ENCODE data around the gene MED4. TPM values are rescaled to one million over a fixed set of nuclear protein-coding genes. Genes with fewer than 3 reads are reported as not detected.

MED4 gene
- total RNA-seq, 1 experiment from 2014 or later: 37.9 TPM

DNA sequence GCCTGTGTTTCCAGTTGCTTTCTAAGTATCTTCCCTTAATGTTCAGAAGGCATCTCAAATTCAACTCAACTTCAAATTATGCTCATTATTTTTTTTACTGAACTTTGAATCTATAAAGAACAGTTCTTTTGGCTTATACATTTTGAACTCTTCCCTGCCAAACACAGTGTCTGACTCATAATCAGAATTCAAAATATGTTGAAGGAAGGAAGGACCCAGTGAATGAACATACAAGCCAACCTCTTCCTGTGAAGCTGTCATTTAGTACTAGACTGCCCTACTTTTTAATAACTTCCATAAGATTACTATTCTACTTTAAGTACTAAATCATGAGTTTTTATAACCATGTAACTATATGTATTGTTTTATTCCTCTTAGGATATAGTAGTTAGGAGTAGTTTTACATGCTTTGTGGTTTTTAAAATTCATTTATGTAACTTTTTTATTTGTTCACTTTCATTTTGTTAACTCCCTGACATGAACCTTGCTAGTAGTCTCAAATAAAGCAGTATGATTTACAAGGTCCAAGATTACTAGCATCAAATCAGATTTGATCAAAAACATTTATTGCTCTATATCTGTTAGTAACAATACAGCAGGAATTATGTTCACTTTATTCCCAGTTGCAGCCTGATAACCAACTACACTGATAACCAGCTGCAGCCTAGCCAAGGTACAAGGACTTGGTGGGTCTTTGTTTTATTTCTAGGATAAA lies 51.0 kb downstream of the MED4 start:
- in situ Hi-C loops (cut with HindIII; ENCODE audit: low sequenced_read_pairs): no loop called here
- no peak for DNase-seq (ENCODE audit: low spot score)

GRCh38 chr13:48042894-48043293 lies 52.0 kb downstream of the MED4 start:
- in situ Hi-C loops (cut with HindIII; ENCODE audit: low sequenced_read_pairs): no loop called here
- no peak for DNase-seq (ENCODE audit: low spot score)

DNA sequence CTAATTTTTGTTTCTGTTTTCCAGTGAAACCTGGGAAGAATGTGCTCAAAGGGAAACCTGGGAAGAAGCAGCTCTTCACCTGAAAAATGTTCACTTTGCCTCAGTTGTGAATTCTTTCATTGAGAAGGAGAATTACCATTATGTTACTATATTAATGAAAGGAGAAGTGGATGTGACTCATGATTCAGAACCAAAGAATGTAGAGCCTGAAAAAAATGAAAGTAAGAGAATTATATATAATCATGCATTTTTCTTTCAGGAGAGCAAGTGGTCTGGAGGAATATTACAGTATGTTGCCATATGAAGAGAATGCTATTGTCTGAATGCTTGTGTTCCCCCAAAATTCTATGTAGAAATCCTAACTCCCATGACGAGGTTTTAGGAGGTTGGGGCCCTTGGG lies 54.0 kb downstream of the MED4 start:
- DNase-seq (ENCODE audit: low spot score): no peak
- in situ Hi-C loops (cut with HindIII; ENCODE audit: low sequenced_read_pairs): no loop called here

- in situ Hi-C loops (cut with HindIII; ENCODE audit: low sequenced_read_pairs): no loop called here
- DNase-seq (ENCODE audit: low spot score): no peak
These were observed 54.9 kb downstream of the MED4 start for GRCh38 chr13:48040049-48040448.

GRCh38 chr13:48038761-48039160 lies 56.1 kb downstream of the MED4 start:
- DNase-seq (ENCODE audit: low spot score): peak; percentile 19
- in situ Hi-C loops (cut with HindIII; ENCODE audit: low sequenced_read_pairs): no loop called here

DNA sequence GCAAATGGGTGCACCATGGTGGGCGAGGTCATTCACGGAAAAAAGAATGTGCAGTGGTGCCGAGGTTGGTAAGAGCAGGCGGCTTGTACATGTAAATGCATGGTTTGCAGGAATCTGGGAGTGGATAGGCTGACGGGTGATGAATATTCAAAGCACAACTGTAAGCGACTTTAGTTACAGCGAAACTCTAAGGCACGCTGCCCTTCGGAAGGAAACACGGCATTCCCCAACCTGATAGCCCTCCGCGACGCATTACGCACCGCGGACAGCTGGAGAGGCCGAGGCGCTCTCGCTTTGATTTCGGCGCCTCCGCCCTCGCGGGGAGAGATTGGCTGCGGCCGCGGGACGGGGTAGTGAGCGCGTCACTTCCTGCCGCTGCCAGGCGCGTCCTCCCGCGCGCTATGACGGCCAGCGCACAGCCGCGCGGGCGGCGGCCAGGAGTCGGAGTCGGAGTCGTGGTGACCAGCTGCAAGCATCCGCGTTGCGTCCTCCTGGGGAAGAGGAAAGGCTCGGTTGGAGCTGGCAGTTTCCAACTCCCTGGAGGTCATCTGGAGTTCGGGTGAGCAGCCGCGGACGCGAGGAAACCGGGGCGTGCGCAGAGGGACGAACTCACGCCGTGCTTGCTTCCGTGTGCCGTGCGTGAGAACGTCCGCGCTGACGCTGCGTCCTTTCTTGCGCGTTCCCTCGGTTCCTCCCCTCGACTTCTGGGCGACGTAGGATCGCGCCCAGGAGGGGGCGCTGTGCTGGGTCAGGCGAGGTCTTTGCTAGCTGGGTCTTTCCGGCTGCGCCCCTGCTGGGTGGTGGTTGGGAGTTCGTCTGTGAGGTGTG lies 57.3 kb downstream of the MED4 start, which contains the start of gene NUDT15:
NUDT15 (plus strand) TSS at position 381 of the 828 bp plus-strand sequence; CDS start at position 402, 21 bp downstream.
- DNase-seq (ENCODE audit: low spot score): peak; percentile 96
- in situ Hi-C loops (cut with HindIII; ENCODE audit: low sequenced_read_pairs): no loop called here

- DNase-seq (ENCODE audit: low spot score): no peak
- in situ Hi-C loops (cut with HindIII; ENCODE audit: low sequenced_read_pairs): no loop called here
These were observed 65.0 kb downstream of the MED4 start for GRCh38 chr13:48029859-48030258.

GRCh38 chr13:48028066-48028465 lies 66.8 kb downstream of the MED4 start:
- DNase-seq (ENCODE audit: low spot score): no peak
- in situ Hi-C loops (cut with HindIII; ENCODE audit: low sequenced_read_pairs): no loop called here

Other genes starting within 250 kb of the MED4 start
- 65.5 and 83.8 TPM in 2 replicates for gene SUCLA2, start 93.8 kb downstream of the MED4 start, total RNA-seq (2014; rRNA removed; shearing (Covaris generic))
- 40.0 and 48.1 TPM in 2 replicates for gene NUDT15, start 57.4 kb downstream of the MED4 start, total RNA-seq (2014; rRNA removed; shearing (Covaris generic))
- 35.2 and 62.6 TPM in 2 replicates for gene ITM2B, start 138.1 kb upstream of the MED4 start, total RNA-seq (2014; rRNA removed; shearing (Covaris generic))
- gene RB1, start 208.6 kb upstream of the MED4 start, total RNA-seq (2014; rRNA removed; shearing (Covaris generic)): 17.5 and 24.8 TPM in 2 replicates